SK-N-SH treated with all-trans-retinoic acid at 6 μM for 48 hours (cell line): ENCODE measurements around the gene ETV1.

Source experiments
- ARNTL ChIP-seq: fragments of 450-650 bp; formaldehyde crosslinking; IDR thresholded peaks from 2 replicates; pipeline ENCODE4 v1.5.0; 2020; ENCODE audit warnings: low read depth, mild to moderate bottlenecking, moderate library complexity, borderline replicate concordance
- CSDC2 ChIP-seq: fragments of 250-450 bp; sonication (Bioruptor Pico); IDR thresholded peaks from 2 replicates; pipeline ENCODE4 v1.5.0; 2020; ENCODE audit warnings: mild to moderate bottlenecking, moderate library complexity
- ISL1 ChIP-seq: fragments of 250-450 bp; sonication (Bioruptor Pico); IDR thresholded peaks from 2 replicates; pipeline ENCODE4 v2.1.2; 2022; ENCODE audit warnings: mild to moderate bottlenecking, moderate library complexity
- OSR1 ChIP-seq: fragments of 250-450 bp; sonication (Bioruptor Pico); IDR thresholded peaks from 2 replicates; pipeline ENCODE4 v1.8.0; 2022; ENCODE audit warnings: moderate library complexity, mild to moderate bottlenecking, inconsistent platforms
- PPARA ChIP-seq: fragments of 250-450 bp; sonication (Bioruptor Pico); IDR thresholded peaks from 2 replicates; pipeline ENCODE4 v1.5.0; 2020; ENCODE audit warnings: mild to moderate bottlenecking, borderline replicate concordance
- RARB ChIP-seq: fragments of 250-450 bp; sonication (Bioruptor Pico); IDR thresholded peaks from 2 replicates; pipeline ENCODE4 v1.8.0; 2021; ENCODE audit warnings: mild to moderate bottlenecking, moderate library complexity
- TCF4 ChIP-seq: fragments of 250-450 bp; sonication (Bioruptor Pico); IDR thresholded peaks from 2 replicates; pipeline ENCODE4 v1.8.0; 2021; ENCODE audit warnings: mild to moderate bottlenecking, moderate library complexity, borderline replicate concordance
- TOX ChIP-seq: fragments of 250-450 bp; sonication (Bioruptor Pico); IDR thresholded peaks from 2 replicates; pipeline ENCODE4 v1.8.0; 2021; ENCODE audit warnings: mild to moderate bottlenecking, moderate library complexity, borderline replicate concordance
- ZFP30 ChIP-seq: fragments of 450-650 bp; formaldehyde crosslinking; IDR thresholded peaks from 2 replicates; pipeline ENCODE4 v1.5.0; 2022; ENCODE audit warnings: mild to moderate bottlenecking, moderate library complexity
- ZNF8 ChIP-seq: fragments of 450-650 bp; formaldehyde crosslinking; IDR thresholded peaks from 2 replicates; pipeline ENCODE4 v1.5.0; 2020; ENCODE audit warnings: mild to moderate bottlenecking, moderate library complexity
- TF ChIP-seq, protein P1 (sequence below): fragments of 250-450 bp; sonication (Bioruptor Pico); IDR thresholded peaks from 2 replicates; pipeline ENCODE4 v1.5.0; 2020; ENCODE audit warnings: mild to moderate bottlenecking, moderate library complexity
- TF ChIP-seq, protein P2 (sequence below): fragments of 250-450 bp; sonication (Bioruptor Pico); IDR thresholded peaks from 2 replicates; pipeline ENCODE4 v1.8.0; 2021; ENCODE audit warnings: low read depth, mild to moderate bottlenecking, moderate library complexity, borderline replicate concordance
- TF ChIP-seq, protein P3 (sequence below): fragments of 250-450 bp; sonication (Bioruptor Pico); IDR thresholded peaks from 2 replicates; pipeline ENCODE4 v1.8.0; 2020; ENCODE audit warnings: mild to moderate bottlenecking, moderate library complexity, borderline replicate concordance
- TF ChIP-seq, protein P4 (sequence below): fragments of 250-450 bp; sonication (Bioruptor Pico); IDR thresholded peaks from 2 replicates; pipeline ENCODE4 v1.5.1; 2020; ENCODE audit warnings: low read depth, mild to moderate bottlenecking, moderate library complexity

DNA sequence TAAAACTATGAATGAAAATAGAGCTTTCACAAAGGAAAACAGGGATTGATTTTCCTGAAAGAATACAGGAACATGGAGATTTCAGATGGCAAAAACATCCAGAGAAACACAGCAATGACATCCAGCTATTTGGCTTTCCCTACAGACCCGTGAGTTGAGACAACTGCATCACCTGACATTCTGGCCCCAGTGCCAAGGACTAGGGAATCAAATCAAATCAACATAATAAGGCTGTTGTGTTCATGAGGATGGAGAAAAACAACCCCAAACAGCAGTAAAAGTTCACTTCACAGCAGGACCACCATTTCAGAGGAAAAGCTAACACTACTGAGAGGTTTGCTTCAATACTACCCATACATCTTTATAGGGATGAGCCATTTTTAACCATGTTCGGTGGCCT, 25.5 kb downstream of the ETV1 start:
- TF ChIP-seq RARB (CRISPR knock-in tag) (no peak), OSR1 (no peak), ZFP30 (CRISPR knock-in tag) (no peak), PPARA (CRISPR knock-in tag) (no peak), ARNTL (CRISPR knock-in tag) (no peak), TCF4 (no peak), TOX (CRISPR knock-in tag) (no peak), ISL1 (CRISPR knock-in tag) (no peak), ZNF8 (CRISPR knock-in tag) (no peak), CSDC2 (no peak)
- TF ChIP-seq, protein P1, sequence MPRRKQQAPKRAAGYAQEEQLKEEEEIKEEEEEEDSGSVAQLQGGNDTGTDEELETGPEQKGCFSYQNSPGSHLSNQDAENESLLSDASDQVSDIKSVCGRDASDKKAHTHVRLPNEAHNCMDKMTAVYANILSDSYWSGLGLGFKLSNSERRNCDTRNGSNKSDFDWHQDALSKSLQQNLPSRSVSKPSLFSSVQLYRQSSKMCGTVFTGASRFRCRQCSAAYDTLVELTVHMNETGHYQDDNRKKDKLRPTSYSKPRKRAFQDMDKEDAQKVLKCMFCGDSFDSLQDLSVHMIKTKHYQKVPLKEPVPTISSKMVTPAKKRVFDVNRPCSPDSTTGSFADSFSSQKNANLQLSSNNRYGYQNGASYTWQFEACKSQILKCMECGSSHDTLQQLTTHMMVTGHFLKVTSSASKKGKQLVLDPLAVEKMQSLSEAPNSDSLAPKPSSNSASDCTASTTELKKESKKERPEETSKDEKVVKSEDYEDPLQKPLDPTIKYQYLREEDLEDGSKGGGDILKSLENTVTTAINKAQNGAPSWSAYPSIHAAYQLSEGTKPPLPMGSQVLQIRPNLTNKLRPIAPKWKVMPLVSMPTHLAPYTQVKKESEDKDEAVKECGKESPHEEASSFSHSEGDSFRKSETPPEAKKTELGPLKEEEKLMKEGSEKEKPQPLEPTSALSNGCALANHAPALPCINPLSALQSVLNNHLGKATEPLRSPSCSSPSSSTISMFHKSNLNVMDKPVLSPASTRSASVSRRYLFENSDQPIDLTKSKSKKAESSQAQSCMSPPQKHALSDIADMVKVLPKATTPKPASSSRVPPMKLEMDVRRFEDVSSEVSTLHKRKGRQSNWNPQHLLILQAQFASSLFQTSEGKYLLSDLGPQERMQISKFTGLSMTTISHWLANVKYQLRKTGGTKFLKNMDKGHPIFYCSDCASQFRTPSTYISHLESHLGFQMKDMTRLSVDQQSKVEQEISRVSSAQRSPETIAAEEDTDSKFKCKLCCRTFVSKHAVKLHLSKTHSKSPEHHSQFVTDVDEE: no peak
- TF ChIP-seq, protein P2, sequence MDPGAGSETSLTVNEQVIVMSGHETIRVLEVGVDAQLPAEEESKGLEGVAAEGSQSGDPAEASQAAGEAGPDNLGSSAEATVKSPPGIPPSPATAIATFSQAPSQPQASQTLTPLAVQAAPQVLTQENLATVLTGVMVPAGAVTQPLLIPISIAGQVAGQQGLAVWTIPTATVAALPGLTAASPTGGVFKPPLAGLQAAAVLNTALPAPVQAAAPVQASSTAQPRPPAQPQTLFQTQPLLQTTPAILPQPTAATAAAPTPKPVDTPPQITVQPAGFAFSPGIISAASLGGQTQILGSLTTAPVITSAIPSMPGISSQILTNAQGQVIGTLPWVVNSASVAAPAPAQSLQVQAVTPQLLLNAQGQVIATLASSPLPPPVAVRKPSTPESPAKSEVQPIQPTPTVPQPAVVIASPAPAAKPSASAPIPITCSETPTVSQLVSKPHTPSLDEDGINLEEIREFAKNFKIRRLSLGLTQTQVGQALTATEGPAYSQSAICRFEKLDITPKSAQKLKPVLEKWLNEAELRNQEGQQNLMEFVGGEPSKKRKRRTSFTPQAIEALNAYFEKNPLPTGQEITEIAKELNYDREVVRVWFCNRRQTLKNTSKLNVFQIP: no peak
- TF ChIP-seq, protein P3, sequence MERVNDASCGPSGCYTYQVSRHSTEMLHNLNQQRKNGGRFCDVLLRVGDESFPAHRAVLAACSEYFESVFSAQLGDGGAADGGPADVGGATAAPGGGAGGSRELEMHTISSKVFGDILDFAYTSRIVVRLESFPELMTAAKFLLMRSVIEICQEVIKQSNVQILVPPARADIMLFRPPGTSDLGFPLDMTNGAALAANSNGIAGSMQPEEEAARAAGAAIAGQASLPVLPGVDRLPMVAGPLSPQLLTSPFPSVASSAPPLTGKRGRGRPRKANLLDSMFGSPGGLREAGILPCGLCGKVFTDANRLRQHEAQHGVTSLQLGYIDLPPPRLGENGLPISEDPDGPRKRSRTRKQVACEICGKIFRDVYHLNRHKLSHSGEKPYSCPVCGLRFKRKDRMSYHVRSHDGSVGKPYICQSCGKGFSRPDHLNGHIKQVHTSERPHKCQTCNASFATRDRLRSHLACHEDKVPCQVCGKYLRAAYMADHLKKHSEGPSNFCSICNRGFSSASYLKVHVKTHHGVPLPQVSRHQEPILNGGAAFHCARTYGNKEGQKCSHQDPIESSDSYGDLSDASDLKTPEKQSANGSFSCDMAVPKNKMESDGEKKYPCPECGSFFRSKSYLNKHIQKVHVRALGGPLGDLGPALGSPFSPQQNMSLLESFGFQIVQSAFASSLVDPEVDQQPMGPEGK (CRISPR knock-in tag): no peak
- TF ChIP-seq, protein P4, sequence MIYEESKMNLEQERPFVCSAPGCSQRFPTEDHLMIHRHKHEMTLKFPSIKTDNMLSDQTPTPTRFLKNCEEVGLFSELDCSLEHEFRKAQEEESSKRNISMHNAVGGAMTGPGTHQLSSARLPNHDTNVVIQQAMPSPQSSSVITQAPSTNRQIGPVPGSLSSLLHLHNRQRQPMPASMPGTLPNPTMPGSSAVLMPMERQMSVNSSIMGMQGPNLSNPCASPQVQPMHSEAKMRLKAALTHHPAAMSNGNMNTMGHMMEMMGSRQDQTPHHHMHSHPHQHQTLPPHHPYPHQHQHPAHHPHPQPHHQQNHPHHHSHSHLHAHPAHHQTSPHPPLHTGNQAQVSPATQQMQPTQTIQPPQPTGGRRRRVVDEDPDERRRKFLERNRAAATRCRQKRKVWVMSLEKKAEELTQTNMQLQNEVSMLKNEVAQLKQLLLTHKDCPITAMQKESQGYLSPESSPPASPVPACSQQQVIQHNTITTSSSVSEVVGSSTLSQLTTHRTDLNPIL (CRISPR knock-in tag): no peak
